Renal cortex interstitium (tissue), 11 donors: Measurements from ENCODE around the gene WASF2. TPM values are rescaled to one million over a fixed set of nuclear protein-coding genes. Genes with fewer than 3 reads are reported as not detected.
"Not testable (repeated sequence)": the region's sequence is repeated elsewhere in the genome, so short reads cannot be mapped to it uniquely, and the experiment has no call there.

Source experiments
- DNase-seq, 11 donors: peaks; one replicate each; pipeline ENCODE4 v3.0.0-alpha.2; 2013; ENCODE audit warnings: low read depth in 9 of 11, low spot score in 4 of 11; ENCODE audit errors: extremely low read depth in 1 of 11
- polyA plus RNA-seq, 3 donors: library from polyadenylated mRNA; unstranded; fragments of 120-200 nt; gene quantifications; one replicate each; pipeline ENCODE4 v1.2.1, GENCODE V29; 2013; ENCODE audit not compliant: insufficient read length in 3 of 3

WASF2 gene
- polyA plus RNA-seq, 3 donors, result 124 to 151 (median 135) TPM

DNA sequence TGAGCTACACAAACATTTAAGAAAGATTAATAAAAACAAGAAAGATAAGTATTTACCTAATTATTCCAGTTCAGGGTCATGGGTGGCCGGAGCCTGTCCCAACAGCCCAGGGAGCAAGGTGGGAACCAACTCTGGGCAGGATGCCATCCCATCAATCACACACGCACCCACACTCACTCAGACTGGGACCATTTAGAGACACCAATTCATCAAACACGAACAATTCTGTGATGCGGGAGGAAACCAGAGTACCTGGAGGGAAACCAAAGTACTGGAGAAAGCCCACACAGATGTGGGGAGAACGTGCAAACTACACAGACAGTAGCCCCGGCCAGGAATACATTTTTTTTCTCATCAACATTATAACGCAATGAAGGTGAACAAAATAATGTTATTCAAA is 16.2 kb downstream of the WASF2 start:
- no peak for DNase-seq

DNA sequence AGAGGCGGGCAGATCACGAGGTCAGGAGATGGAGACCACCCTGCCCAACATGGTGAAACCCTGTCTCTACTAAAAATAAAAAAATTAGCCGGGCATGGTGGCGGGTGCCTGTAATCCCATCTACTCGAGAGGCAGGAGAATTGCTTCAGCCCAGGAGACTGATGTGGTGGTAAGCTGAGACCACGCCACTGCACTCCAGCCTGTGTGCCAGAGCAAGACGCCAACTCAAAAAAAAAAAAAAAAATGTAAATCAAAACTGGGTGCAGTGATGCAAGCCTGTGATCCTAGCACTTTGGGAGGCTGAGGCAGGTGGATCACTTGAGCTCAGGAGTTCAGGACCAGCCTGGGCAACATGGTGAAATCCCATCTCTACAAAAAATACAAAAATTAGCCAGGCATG is 17.9 kb downstream of the WASF2 start:
- DNase-seq, result not testable (repeated sequence)

DNA sequence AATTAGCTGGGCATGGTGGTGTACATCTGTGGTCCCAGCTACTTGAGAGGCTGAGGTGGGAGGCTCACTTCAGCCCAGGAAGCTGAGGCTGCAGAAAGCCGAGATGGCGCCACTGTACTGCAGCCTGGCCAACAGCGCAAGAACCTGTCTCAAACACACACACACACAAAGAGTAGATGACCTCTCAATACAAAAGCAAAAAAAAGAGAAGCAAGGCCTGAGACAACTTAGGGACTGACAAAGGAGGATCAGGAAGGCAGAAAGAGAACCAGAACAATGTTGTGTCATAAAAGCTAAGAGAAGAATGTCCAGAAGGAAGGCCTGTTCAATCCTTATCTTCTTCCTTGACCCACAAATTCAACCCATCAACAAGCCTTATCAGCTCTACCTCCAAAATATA is 18.5 kb downstream of the WASF2 start:
- no peak for DNase-seq

- DNase-seq, result no peak
These were observed 20.6 kb downstream of the WASF2 start for GRCh38 chr1:27469334-27469733.

DNA sequence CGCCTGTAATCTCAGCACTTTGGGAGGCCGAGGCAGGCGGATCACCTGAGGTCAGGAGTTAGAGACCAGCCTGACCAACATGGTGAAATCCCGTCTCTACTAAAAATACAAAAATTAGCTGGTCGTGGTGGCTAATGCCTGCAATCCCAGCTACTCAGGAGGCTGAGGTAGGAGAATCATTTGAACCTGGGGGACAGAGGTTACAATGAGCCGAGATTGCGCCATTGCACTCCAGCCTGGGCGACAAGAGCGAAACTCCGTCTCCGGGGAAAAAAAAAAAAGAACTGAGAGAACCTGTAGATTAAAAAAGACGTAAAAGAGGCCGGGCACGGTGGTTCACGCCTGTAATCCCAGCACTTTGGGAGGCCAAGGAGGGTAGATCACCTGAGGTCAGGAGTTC is 21.6 kb downstream of the WASF2 start:
- not testable (repeated sequence) for DNase-seq

- DNase-seq, result no peak
These were observed 24.9 kb downstream of the WASF2 start for GRCh38 chr1:27464926-27465647.

- DNase-seq, result not testable (repeated sequence)
These were observed 26.1 kb downstream of the WASF2 start for GRCh38 chr1:27463916-27464315.

DNA sequence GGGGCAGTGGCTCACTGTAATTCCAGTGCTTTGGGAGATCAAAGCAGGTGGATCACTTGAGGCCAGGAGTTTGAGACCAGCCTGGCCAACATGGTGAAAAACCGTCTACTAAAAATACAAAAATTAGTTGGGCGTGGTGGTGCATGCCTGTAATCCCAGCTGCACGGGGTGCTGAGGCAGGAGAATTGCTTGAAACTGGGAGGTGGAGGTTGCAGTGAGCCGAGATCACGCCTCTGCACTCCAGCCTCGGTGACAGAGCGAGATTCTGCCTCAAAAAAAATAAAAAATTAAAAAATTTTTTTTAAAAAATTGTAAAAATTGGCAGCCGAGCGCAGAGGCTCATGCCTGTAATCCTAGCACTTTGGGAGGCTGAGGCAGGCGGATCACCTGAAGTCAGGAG is 31.4 kb downstream of the WASF2 start:
- DNase-seq, result not testable (repeated sequence)

DNA sequence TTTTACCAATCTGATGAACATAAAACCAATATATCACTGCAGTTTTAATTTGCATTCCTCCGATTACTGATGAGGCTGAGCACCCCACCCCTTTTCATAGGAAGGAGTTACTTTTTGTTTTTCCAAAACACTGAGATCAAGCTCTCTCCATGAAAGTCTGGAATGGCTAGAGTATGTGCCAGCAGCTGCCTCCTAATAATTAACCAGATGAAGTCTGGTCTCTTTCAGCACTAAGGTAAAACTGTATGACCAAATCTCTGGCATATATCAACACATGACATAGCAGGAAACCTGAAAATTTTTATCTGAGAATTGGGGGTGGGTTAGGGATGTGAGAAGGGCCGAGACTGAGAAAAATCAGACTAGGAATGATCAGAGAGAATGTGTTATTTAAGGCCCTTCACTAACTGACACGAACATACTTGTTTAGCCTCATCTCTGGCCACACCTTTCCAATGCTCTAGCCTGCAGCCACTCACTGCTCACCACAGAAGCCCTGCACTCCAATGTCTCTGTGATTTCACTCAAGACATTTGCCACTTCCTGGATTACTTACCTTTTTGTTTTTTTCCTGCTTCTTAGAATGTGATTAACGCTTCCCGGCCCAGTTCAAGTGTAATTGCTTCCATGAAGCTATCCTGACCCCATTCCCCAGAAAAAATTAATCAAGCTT is 34.7 kb downstream of the WASF2 start:
- no peak for DNase-seq

DNA sequence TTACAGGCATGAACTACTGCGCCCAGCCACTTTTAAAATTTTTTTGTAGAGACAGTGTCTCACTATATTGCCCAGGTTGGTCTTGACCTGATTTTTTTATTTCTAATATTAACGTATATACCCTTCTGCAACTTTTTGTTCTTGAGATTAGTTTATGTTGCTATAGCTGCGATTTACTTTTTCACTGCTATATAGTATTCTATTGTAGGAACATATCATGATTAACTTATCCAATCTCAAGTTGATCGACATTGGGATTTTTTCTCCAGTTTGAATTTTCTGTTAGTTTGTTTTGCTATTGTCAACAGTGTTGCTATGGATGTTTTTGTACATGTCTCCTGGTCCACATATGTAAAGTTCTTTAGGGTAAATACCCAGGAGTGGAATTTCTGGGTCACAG is 35.4 kb downstream of the WASF2 start:
- DNase-seq, result no peak

DNA sequence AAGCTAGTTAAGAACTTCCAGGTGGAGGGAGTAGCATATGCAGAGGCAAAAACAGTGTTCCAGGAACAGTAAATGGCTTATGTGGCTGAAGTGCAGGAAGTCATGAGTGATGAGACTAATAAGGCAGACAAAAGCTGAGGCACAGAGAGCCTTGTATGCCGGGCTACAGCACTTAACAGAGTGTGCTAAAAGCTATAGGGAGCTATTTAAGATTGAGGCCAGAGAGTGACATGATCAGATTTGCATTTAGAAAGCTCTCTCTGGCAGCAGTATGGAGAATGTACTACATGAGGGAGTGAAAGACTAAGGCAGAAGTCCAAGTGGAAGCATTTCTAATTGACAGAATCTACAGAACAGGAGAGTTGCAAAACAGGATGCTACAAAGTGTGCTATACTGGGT is 38.6 kb downstream of the WASF2 start:
- DNase-seq, result no peak

DNA sequence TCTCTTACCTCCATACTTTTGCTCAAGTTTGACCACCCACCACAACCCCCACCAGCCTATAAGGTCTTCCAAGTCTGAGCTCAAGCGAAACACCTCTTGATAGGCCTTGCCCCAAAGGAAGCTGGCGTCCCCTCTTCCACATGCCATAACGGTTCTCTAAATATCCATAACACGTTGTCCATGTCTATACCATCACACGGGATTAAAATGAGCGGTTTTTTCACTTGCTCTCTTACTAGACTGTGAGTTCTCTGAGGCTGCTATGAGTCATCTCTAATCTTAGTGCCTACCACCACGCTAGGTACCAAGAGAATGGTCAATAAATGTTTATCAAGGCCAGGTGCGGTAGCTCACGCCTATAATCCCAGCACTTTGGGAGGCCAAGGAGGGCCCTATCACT is 41.0 kb downstream of the WASF2 start:
- no peak for DNase-seq

DNA sequence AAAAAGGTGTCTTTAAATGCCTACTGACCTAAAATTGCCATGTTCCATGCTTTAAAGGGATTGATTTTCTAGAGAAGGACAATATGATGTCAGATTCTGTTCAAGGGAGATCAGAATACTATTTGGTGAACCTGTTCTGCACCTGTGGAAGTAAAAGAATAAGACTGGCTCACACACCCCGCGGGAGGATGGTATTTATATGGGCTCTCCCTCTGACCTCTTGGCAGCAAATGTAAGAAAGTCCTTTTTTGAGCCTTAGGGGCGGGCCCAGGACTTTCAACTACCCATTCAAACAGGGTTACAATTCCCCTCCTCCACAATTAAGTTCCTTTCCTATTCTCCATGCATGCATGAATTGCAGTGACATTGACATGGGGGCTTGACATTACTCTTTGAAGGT is 42.1 kb downstream of the WASF2 start:
- DNase-seq, result no peak

DNA sequence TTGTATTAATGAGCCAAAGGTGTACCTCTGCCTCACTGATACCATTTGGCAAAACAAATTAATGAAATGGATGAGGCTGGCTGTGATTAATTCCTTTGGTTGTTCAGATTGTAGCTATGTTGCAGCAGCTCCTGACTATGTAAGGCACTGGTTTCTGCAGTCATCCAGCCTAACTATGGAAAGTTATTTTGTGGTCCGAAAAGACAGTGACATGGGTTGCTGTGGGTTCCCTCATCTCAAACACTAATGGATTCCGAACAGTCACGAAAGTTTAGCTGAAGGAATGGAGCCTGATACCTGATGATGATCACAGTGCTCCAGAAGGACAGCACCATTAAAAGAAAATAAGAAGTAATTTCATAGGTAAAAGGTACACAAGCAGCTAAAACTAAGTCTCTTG is 42.6 kb downstream of the WASF2 start:
- no peak for DNase-seq

GRCh38 chr1:27446496-27447020 is 43.4 kb downstream of the WASF2 start:
- no peak for DNase-seq

DNA sequence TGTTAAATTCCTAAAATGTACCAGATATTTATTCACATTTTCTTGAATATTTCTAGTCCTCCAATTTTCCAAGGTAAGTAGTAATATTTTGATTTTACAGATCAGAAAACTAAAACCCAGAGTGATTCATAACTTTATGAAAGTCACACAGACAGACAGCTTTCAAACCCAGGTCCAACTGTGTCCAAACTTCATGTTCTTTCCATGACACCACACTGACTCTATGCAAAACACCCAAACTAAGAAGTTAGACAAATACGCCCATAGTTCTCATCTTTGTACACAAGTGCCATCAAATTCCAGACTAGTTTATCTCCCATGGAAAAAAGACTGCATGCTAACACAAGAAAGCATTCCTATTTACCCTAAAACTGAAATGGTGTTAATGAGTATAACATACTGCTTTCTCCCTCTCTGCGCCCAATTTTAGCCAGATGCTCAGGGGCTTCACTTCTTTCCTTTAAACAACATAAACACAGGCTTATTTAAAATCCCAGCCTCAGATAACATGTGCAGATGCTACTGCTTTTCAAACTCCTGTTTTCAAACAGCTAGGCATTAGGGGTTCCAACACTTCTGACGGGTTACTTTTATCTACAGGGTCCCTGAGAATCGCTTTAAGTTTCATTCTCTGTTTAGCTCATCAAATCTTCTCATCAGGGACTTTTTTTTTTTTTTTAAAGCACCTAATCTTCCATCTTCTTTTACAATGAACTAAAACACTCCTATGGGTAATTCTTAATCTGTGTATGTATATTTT is 44.6 kb downstream of the WASF2 start:
- no peak for DNase-seq

DNA sequence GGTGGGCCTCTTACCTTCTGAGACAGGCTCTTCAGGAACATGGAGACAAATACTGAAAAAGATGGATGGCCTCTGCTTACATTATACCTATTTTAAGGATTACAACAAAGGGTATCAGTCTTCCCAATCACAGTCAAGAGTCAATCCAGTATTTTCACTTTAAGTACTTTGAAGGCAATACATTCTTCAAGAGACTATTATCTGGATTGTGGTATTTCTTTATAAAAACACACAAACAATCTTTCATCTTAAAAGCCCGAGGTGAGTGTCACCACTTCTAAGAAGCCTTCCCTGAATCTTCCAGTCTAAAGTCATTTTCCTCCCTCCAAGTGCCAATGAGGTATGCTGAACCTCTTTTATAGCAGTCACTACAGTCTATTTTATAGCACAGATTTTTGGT is 45.3 kb downstream of the WASF2 start:
- no peak for DNase-seq

- no peak for DNase-seq
These were observed 50.8 kb downstream of the WASF2 start for GRCh38 chr1:27439150-27439549.

DNA sequence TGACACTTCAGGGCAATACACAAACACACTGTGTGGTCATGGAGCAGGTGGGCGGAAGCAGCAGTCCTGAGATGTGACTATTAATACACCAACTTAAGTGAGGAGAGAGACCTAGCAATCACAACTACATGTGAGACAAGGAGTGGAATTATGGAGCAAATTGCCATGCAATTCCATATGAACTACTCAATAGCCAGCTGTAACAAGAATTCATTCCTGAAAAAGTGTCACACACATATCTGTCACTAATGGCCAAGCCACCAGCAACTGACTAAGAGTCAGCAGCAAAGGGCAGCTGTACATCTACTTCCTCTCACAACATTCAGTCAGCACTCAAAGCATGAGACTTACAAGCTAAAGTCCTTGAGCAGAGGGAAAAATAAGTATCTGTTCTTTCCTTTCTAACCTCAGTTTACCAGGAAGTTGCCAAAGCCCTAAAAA is 51.3 kb downstream of the WASF2 start:
- DNase-seq, result no peak
